GDM1 (cell line): ENCODE data around the gene BTG2.
"Not testable (repeated sequence)": the region's sequence is repeated elsewhere in the genome, so short reads cannot be mapped to it uniquely, and the experiment has no call there.

Experiments used
- DNase-seq: peaks from one replicate; lab custom pipeline; 2025; lab: John Stamatoyannopoulos, UW

The BTG2 gene

DNA sequence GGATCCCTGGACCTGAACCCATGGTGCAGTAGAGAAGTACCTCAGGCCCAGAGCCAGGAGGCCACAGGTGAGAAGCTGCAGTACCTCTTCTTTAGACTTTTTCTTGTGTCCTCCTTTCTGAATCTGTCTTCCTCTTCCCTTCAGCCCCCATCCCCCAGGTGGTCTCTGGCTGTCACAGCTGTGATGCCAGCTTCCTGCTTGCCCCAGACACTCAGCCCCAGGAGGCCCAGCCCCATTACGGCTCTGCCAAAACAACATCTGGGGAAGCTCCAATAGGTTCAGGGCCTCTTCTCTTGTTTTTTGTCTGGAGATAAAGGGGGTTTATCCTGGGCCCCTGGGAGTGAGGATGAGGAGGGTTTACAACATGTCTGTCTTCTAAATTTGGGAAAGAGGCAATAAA, 9.5 kb upstream of the BTG2 start:
- no peak for DNase-seq

DNA sequence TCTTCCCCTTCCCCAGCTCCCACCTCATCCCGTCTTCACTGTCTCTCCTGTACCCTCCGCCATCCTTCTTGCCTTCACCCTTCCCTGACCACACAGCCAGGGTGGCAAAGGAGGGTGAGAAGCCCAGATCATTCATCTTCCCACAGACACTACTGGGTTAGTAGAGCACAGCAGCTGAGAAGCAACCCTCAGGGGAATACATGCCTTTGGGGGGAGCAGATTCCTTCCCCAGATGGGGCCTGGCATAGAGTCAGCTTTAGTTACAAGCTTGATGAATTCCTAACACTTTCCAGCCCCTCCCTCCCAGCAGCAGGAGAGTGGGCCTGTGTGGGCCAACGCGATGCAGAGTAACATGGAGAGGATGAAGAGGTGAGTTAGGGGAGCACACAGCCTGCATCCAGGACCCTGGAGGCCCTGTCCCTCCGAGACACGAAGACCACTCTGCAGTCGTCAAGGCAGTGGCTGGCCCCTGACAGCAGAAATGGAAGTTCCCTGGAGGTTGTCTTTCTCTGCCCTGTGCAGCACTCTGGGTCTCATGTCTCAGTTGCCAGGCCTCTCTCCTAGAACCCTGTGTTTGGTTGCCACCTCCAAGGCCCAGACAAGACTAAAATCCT, 8.8 kb upstream of the BTG2 start:
- no peak for DNase-seq

DNA sequence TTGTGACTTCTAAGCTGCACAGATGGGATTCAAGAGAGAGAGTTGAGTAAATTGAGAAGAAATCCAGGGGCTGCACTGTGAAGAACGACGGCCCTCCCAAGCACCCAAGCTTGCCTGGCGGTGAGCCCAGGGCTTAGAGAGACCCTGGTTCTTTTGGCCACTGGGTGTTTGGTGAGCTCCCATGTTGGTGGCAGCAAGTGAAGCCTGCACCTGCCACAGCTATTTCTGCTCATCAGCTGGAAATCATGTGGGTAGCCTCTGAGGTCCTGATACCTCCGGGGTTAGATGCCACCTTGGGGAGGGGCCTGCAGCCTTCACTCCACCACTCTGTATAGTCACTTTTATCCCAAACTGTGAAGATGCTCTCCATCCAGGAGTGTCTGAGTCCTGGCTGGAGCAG, 6.2 kb upstream of the BTG2 start:
- DNase-seq: no peak

DNA sequence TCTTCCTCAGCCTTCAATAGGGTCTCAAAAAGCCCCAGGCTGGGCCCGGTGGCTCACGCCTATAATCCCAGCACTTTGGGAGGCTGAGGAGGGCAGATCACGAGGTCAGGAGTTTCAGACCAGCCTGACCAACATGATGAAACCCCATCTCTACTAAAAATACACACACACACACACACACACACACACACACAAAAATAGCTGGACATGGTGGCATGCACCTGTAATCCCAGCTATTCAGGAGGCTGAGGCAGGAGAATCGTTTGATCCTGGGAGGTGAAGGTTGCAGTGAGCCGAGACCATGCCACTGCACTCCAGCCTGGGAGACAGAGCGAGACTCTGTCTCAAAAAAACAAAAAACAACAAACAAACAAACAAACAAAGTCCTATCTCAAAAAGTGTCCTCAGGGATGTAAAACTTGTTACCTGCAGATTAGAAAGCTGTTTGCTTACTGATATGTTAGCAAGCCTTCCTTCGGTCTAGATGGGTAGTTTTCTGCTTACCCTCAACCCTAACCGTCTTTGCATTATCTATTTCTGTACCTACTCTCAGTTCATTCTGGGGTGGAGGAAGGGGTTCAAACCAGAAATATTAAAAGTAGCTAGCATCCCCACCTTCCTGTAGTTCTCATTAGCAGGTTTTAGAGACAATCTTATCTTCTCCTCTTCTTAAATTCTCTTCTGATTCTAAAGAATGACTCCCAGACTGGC, 5.4 kb upstream of the BTG2 start:
- not testable (repeated sequence) for DNase-seq

DNA sequence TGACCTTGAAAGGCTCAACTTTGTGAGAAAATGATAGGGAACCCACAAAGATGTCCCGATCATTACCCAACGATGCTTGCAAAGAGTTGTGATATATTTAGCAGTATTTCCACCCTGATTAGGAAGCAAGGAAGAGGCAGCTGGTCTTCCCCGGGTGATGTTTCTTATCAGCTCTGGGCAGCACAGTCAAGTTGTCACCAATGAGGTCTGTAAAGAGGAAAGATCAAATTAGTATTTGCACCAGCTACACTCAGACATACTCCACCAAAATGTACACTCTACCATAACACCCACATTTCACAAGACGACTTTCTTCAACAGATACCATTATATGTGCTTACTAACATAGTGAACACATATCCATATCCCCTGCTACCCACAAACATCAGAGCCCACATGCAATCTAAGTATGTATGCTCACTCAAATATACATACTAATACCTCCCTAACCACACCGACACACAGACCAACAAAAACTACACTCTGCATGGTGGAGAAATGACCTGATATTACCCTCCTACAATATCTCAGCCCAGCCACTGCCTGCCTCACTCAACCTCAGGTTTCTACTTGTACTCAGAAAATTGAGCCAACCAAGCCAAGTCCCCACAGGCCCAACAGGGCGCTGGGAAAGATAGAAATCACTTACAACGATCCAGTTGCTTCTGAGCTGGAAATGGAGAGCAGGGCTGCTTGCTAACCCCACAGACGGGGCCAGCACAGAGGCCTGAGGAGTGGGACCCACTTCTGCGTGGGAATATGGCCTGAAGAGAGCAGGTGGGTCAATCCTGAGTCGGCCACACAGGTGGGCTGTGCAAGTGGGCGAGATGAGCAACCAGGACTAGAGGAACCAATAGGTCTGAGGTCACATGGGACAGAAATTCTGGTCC, 4.6 kb upstream of the BTG2 start:
- DNase-seq: peak; percentile 42

DNA sequence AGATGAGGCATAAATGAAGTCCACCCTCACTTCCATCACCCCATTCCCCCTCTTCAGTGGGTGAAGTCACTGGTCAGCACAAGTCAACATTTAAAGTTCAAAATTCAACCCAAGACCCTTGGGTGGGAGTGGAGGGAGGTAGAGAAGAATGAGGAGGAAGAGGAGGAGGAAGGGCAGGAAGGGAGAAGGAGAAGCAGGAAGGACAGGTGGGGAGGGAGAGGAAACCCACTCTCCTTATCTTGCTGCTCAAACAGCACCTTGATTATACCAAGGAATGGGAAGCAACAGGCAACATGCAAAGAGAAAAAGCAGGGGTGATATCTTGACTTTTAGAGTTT, 4.0 kb upstream of the BTG2 start:
- no peak for DNase-seq

DNA sequence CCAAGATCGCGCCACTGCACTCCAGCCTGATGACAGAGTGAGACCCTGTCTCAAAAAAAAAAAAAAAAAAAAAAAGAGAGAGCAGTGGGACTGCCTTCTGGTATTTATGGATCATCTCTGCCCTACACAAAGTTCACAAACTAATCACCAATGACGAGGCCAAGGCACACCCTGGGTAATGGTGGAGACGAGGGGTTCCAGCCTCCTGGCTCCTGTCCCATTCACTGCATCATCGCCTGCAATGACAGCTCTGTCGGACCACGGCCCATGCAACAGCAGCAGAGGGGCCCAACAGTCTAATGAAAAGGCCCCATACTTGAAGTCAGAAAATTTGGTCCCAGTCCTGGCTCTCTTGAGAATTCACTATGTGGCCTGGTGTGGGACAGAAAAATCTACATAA, 2.9 kb upstream of the BTG2 start:
- DNase-seq: no peak

DNA sequence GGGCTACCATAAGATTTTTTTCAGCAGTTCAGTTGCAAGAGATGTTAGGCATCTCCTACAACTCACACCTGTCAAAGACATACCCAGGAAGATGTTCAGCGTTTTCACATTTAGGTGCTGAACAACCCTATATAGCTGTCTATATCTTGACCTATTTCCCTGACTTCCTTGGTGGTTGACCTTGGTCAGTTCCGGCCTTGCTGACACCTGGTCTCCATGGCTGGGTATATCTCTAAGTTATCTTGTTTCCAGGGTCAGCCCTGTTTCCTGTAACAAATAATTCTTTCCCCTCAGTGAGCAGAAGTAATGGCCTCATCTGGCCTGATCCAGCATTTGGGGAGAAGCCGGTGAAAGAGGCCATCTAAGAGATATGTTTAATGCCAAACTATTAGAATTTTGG, 2.4 kb upstream of the BTG2 start:
- DNase-seq: no peak

DNA sequence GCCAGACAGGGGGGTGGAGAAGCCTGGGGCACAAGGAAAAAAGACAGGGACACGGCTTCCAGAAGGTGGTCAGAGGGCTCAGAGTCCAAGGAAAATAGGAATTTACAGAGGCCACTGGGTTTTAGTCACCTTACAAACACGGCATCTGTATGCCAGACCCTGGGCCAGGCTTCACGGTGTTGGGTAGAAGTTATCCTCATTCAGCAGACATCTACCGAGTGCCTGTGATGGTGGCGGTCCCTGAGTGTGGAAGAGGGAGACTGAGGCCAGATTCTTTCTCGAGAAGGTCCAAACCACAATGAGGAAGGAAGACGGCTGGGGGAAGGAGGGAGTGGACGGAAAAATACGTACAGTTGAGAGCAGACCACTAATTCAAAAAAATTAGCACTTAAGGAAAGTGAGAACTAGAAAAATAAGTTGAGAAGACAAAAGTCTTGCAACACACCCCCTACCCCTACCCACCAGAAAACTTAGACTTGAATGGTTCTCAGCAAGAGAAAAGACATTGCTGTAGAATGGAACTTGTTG, 864 bp upstream of the BTG2 start:
- DNase-seq: no peak

DNA sequence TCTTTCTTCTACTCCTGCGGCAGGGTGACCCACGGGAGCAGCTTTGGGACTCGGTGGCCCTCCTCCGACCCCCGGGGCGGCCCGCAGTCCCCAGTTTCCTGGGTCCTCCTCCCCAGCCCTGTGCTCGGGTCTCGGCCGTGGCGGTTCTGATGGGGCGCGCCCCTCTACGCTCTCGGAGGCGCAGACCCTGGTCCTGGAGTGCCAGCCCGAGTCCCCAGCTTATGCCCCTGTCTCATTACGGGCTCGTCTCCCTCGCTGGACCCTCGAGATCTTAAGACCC, 430 bp downstream of the BTG2 start:
- DNase-seq: no peak

DNA sequence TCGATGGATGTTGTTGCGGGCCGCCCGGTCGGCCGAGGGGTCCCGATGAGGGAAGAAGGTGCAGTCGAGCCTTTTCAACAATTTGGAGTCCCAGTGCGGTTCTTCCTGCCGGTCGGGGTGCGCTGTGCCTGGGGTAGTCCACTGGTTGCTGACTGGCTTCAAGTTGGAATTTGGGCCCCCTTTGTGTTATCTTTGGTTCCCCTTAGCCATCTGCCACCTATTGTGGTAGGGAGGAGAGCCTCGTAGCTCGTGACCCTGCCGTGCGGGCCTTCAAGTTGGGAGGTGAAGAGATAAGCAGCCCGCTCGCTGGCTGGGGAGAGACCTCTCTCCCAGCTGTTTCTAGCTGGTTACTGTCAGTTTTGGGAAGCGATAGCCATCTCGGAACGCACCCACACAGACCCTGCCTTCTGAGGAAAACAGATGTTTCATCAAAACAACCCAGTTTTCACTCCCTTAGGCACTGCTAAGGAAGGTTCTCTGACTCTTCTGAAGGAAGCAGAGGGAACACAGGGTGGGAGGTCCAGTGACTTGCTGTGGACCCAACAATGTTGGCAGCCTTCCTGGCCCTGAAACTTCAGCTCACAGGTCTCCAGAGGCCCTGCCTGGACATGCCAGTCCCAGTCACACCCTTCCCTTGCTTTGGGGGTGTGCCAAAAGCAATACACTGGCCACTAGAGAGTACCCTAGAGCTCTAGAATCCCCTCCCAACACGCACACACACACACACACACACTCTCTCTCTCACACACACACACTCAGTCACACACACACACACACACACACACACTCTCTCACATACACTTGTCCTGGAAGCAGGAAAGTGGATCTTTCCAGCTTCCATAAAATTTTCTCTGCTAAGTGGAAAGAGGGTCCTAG, 1.0 kb downstream of the BTG2 start:
- DNase-seq: peak; percentile 47

DNA sequence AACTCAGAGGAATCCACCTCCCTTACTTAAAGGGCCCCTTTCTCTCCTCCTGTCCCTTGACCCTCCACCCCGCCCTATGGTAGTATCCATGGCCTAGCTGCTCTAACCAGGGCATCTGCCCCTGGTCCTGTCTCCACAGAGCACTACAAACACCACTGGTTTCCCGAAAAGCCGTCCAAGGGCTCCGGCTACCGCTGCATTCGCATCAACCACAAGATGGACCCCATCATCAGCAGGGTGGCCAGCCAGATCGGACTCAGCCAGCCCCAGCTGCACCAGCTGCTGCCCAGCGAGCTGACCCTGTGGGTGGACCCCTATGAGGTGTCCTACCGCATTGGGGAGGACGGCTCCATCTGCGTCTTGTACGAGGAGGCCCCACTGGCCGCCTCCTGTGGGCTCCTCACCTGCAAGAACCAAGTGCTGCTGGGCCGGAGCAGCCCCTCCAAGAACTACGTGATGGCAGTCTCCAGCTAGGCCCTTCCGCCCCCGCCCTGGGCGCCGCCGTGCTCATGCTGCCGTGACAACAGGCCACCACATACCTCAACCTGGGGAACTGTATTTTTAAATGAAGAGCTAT, 1.7 kb downstream of the BTG2 start:
- DNase-seq: no peak

DNA sequence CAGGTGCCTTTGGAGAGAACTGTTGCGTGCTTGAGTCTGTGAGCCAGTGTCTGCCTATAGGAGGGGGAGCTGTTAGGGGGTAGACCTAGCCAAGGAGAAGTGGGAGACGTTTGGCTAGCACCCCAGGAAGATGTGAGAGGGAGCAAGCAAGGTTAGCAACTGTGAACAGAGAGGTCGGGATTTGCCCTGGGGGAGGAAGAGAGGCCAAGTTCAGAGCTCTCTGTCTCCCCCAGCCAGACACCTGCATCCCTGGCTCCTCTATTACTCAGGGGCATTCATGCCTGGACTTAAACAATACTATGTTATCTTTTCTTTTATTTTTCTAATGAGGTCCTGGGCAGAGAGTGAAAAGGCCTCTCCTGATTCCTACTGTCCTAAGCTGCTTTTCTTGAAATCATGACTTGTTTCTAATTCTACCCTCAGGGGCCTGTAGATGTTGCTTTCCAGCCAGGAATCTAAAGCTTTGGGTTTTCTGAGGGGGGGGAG, 2.4 kb downstream of the BTG2 start:
- DNase-seq: no peak

DNA sequence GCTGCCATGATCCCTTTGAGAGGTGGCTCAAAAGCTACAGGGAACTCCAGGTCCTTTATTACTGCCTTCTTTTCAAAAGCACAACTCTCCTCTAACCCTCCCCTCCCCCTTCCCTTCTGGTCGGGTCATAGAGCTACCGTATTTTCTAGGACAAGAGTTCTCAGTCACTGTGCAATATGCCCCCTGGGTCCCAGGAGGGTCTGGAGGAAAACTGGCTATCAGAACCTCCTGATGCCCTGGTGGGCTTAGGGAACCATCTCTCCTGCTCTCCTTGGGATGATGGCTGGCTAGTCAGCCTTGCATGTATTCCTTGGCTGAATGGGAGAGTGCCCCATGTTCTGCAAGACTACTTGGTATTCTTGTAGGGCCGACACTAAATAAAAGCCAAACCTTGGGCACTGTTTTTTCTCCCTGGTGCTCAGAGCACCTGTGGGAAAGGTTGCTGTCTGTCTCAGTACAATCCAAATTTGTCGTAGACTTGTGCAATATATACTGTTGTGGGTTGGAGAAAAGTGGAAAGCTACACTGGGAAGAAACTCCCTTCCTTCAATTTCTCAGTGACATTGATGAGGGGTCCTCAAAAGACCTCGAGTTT, 3.1 kb downstream of the BTG2 start:
- DNase-seq: no peak

DNA sequence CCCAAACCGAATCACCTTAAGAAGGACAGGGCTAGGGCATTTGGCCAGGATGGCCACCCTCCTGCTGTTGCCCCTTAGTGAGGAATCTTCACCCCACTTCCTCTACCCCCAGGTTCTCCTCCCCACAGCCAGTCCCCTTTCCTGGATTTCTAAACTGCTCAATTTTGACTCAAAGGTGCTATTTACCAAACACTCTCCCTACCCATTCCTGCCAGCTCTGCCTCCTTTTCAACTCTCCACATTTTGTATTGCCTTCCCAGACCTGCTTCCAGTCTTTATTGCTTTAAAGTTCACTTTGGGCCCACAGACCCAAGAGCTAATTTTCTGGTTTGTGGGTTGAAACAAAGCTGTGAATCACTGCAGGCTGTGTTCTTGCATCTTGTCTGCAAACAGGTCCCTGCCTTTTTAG, 3.6 kb downstream of the BTG2 start:
- no peak for DNase-seq

DNA sequence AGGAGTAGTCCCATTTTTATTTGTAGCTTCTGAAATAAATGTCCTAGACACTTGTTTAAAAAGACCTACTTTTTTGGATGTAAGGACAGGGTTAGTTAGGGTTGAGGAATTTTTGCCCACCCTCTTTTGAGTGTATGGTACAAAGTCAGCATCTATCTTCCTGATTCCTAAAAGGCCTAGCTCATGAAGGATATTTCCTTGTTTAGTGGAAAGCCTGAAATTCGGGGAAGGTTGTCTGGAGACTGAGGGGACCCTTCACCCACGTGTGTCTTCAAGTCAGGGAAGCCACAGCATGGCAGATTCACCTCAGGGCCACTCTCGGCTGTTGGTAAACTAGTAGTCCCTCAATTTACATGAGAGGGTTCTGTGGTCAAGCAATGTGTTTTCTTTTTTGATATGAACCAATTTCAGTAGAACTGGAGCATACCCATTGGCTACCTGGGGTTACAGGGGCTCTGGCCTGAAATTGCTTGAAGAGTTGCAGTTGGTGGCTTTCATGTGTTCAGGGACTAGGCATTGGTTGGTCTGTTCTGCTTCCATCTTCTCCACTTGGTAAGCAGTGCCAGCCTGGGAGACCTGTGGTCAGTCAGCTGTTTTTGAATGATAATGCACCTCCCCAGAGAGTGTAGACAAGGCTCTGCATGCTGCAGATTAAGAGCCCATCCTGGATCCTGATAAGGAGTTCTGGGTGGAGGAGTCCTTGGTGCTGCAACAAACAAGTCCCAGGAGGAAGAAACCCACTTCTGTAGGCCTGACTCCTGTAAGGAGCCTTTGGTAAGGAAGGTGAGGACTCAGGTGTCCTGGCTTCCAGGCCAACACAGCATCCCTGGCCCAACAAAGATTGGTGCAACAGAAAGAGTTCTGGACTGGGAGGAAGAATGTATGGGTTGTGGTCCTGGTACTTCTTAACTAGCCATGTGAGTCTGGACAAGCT, 6.3 kb downstream of the BTG2 start:
- DNase-seq: no peak

DNA sequence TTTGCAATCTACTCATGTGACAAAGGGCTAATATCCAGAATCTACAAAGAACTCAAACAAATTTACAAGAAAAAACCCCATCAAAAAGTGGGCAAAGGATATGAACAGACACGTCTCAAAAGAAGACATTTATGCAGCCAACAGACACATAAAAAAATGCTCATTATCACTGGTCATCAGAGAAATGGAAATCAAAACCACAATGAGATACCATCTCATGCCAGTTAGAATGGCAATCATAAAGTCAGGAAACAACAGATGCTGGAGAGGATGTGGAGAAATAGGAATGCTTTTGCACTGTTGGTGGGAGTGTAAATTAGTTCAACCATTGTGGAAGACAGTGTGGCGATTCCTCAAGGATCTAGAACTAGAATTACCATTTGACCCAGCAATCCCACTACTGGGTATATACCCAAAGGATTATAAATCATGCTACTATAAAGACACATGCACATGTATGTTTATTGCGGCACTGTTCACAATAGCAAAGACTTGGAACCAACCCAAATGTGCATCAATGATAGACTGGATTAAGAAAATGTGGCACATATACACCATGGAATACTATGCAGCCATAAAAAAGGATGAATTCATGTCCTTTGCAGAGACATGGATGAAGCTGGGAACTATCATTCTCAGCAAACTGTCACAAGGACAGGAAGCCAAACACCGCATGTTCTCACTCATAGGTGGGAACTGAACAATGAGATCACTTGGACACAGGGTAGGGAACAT, 8.9 kb downstream of the BTG2 start:
- not testable (repeated sequence) for DNase-seq

DNA sequence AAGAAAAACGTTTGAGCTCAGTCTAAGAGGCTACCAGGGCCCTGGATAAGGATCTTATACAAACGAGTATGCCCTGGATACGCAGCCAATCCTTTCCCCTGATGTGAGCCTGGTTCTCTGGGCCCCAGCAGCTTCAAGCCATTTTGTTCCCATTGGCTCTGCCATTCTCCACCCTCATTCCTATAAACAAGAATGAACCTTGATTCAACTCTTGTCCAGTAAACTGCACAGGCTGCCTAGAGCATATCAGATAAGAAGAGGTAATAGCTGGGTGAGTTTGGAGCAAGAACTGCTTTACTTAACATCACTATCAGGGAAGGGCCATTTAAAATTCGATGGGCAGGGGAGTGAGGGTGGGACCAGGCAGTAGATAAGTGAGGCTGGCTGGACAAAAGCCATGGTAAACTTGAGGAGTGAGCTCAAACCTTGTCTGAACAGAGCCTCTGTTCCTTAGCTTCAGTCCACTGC, 11.3 kb downstream of the BTG2 start:
- no peak for DNase-seq
